ENCODE measurements around the gene CERS6. TPM values are rescaled to one million over a fixed set of nuclear protein-coding genes. Genes with fewer than 3 reads are reported as not detected.
A peak's percentile ranks its signal among the peaks of the same experiment; 100 is the strongest.

The CERS6 gene
- total RNA-seq, 2 donors from 2014 or later, result 11.2 to 18.5 TPM

GRCh38 chr2:168431301-168432024 is 24.6 kb upstream of the CERS6 start:
- DNase-seq (peak in 1 of 2 donors; percentile 9), ATAC-seq (replicated peaks in 1 of 2) (peak; percentile 36 to 42)
- Mint-ChIP-seq H3K27ac (no peak overlapping the region), H3K36me3 (ENCODE audit: insufficient read depth in 2 of 2) (peaks cover 0 to 4% of the 10 kb centered on the region in 2 donors), H3K4me1 (ENCODE audit: low read depth) (peaks cover 62% of the 10 kb centered on the region), H3K27me3 (ENCODE audit: low read depth) (peaks cover 9% of the 10 kb centered on the region), H3K9me3 (no peaks in the 10 kb centered on the region), H3K4me3 (peak overlapping the region; percentile 57 to 71)

GRCh38 chr2:168432100-168432499 is 24.0 kb upstream of the CERS6 start:
- Mint-ChIP-seq H3K36me3 (ENCODE audit: insufficient read depth in 2 of 2) (peaks cover 0 to 4% of the 10 kb centered on the region in 2 donors), H3K27ac (peak overlapping the region; percentile 64), H3K27me3 (ENCODE audit: low read depth) (peaks cover 9% of the 10 kb centered on the region), H3K9me3 (no peaks in the 10 kb centered on the region), H3K4me1 (ENCODE audit: low read depth) (peaks cover 60% of the 10 kb centered on the region), H3K4me3 (peak overlapping the region; percentile 57 to 71)
- ATAC-seq (replicated peaks in 1 of 2) (peak; percentile 42 to 43), DNase-seq (no peak)

- Mint-ChIP-seq H3K36me3 (ENCODE audit: insufficient read depth in 2 of 2) (peaks cover 0 to 4% of the 10 kb centered on the region in 2 donors), H3K4me1 (ENCODE audit: low read depth) (peaks cover 54% of the 10 kb centered on the region), H3K4me3 (peak overlapping the region; percentile 57 to 86), H3K27ac (peak overlapping the region; percentile 74), H3K27me3 (ENCODE audit: low read depth) (peaks cover 6% of the 10 kb centered on the region), H3K9me3 (no peaks in the 10 kb centered on the region)
- ATAC-seq (replicated peaks in 1 of 2), result peak; percentile 72 to 81
- peak; percentile 27 to 56 for DNase-seq
These were observed 23.4 kb upstream of the CERS6 start for GRCh38 chr2:168432565-168433186.

GRCh38 chr2:168433527-168433926 is 22.5 kb upstream of the CERS6 start:
- DNase-seq (no peak), ATAC-seq (replicated peaks in 1 of 2) (no peak)
- no peaks in the 10 kb centered on the region for H3K9me3 Mint-ChIP-seq
- H3K36me3 Mint-ChIP-seq (ENCODE audit: insufficient read depth in 2 of 2), result peaks cover 0 to 4% of the 10 kb centered on the region in 2 donors
- H3K4me3 Mint-ChIP-seq, result peak overlapping the region in 1 of 2 donors; percentile 2
- H3K27ac Mint-ChIP-seq, result peak overlapping the region; percentile 74
- H3K4me1 Mint-ChIP-seq (ENCODE audit: low read depth), result peaks cover 54% of the 10 kb centered on the region
- no peaks in the 10 kb centered on the region for H3K27me3 Mint-ChIP-seq (ENCODE audit: low read depth)

GRCh38 chr2:168434146-168434545 is 21.9 kb upstream of the CERS6 start:
- DNase-seq, result no peak
- Mint-ChIP-seq H3K27ac (no peak overlapping the region), H3K4me1 (ENCODE audit: low read depth) (peaks cover 58% of the 10 kb centered on the region), H3K36me3 (ENCODE audit: insufficient read depth in 2 of 2) (peaks cover 0 to 4% of the 10 kb centered on the region in 2 donors), H3K27me3 (ENCODE audit: low read depth) (no peaks in the 10 kb centered on the region), H3K9me3 (no peaks in the 10 kb centered on the region), H3K4me3 (no peak overlapping the region)
- ATAC-seq (replicated peaks in 1 of 2), result no peak

GRCh38 chr2:168436840-168437239 is 19.2 kb upstream of the CERS6 start:
- peaks cover 59% of the 10 kb centered on the region for H3K4me1 Mint-ChIP-seq (ENCODE audit: low read depth)

GRCh38 chr2:168438553-168438952 is 17.5 kb upstream of the CERS6 start:
- DNase-seq (no peak), ATAC-seq (replicated peaks in 1 of 2) (no peak)
- no peak overlapping the region for H3K27ac Mint-ChIP-seq
- peaks cover 42% of the 10 kb centered on the region for H3K4me1 Mint-ChIP-seq (ENCODE audit: low read depth)
- H3K36me3 Mint-ChIP-seq (ENCODE audit: insufficient read depth in 2 of 2), result no peaks in the 10 kb centered on the region
- H3K27me3 Mint-ChIP-seq (ENCODE audit: low read depth), result no peaks in the 10 kb centered on the region
- no peaks in the 10 kb centered on the region for H3K9me3 Mint-ChIP-seq
- H3K4me3 Mint-ChIP-seq, result no peak overlapping the region

More at GRCh38 chr2:168436840-168437239, 19.2 kb upstream of the CERS6 start:
- H3K9me3 Mint-ChIP-seq, result no peaks in the 10 kb centered on the region
- no peak for ATAC-seq (replicated peaks in 1 of 2)
- no peaks in the 10 kb centered on the region for H3K36me3 Mint-ChIP-seq (ENCODE audit: insufficient read depth in 2 of 2)
- no peaks in the 10 kb centered on the region for H3K27me3 Mint-ChIP-seq (ENCODE audit: low read depth)
- peak overlapping the region in 1 of 2 donors; percentile 23 for H3K4me3 Mint-ChIP-seq
- no peak for DNase-seq
- no peak overlapping the region for H3K27ac Mint-ChIP-seq

GRCh38 chr2:168439536-168439935 is 16.5 kb upstream of the CERS6 start:
- H3K4me3 Mint-ChIP-seq, result no peak overlapping the region
- peaks cover 1 to 3% of the 10 kb centered on the region in 2 donors for H3K9me3 Mint-ChIP-seq
- peaks cover 1 to 3% of the 10 kb centered on the region in 2 donors for H3K36me3 Mint-ChIP-seq (ENCODE audit: insufficient read depth in 2 of 2)
- H3K27ac Mint-ChIP-seq, result no peak overlapping the region
- DNase-seq, result no peak
- no peaks in the 10 kb centered on the region for H3K27me3 Mint-ChIP-seq (ENCODE audit: low read depth)
- no peak for ATAC-seq (replicated peaks in 1 of 2)
- H3K4me1 Mint-ChIP-seq (ENCODE audit: low read depth), result peaks cover 32% of the 10 kb centered on the region

GRCh38 chr2:168441214-168441872 is 14.7 kb upstream of the CERS6 start:
- Mint-ChIP-seq H3K4me1 (ENCODE audit: low read depth) (peaks cover 26% of the 10 kb centered on the region), H3K27ac (no peak overlapping the region), H3K27me3 (ENCODE audit: low read depth) (no peaks in the 10 kb centered on the region), H3K36me3 (ENCODE audit: insufficient read depth in 2 of 2) (peaks cover 7 to 12% of the 10 kb centered on the region in 2 donors), H3K9me3 (peaks cover 1 to 4% of the 10 kb centered on the region in 2 donors), H3K4me3 (no peak overlapping the region)
- ATAC-seq (replicated peaks in 1 of 2), result no peak
- DNase-seq, result no peak

GRCh38 chr2:168443818-168444217 is 12.3 kb upstream of the CERS6 start:
- Mint-ChIP-seq H3K36me3 (ENCODE audit: insufficient read depth in 2 of 2) (peaks cover 9 to 18% of the 10 kb centered on the region in 2 donors), H3K9me3 (peaks cover 1 to 4% of the 10 kb centered on the region in 2 donors), H3K4me3 (no peak overlapping the region), H3K27ac (no peak overlapping the region), H3K27me3 (ENCODE audit: low read depth) (no peaks in the 10 kb centered on the region), H3K4me1 (ENCODE audit: low read depth) (peaks cover 25% of the 10 kb centered on the region)
- DNase-seq, result no peak
- ATAC-seq (replicated peaks in 1 of 2), result no peak

GRCh38 chr2:168445960-168446359 is 10.1 kb upstream of the CERS6 start:
- Mint-ChIP-seq H3K27me3 (ENCODE audit: low read depth) (no peaks in the 10 kb centered on the region), H3K9me3 (peaks cover 1 to 4% of the 10 kb centered on the region in 2 donors), H3K4me3 (no peak overlapping the region), H3K36me3 (ENCODE audit: insufficient read depth in 2 of 2) (peaks cover 9 to 18% of the 10 kb centered on the region in 2 donors), H3K4me1 (ENCODE audit: low read depth) (peaks cover 24% of the 10 kb centered on the region), H3K27ac (no peak overlapping the region)
- ATAC-seq (replicated peaks in 1 of 2) (no peak), DNase-seq (no peak)

- DNase-seq (no peak), ATAC-seq (replicated peaks in 1 of 2) (no peak)
- no peaks in the 10 kb centered on the region for H3K27me3 Mint-ChIP-seq (ENCODE audit: low read depth)
- H3K36me3 Mint-ChIP-seq (ENCODE audit: insufficient read depth in 2 of 2), result peaks cover 9 to 15% of the 10 kb centered on the region in 2 donors
- no peak overlapping the region for H3K27ac Mint-ChIP-seq
- H3K9me3 Mint-ChIP-seq, result peaks cover 1 to 4% of the 10 kb centered on the region in 2 donors
- H3K4me3 Mint-ChIP-seq, result no peak overlapping the region
- peaks cover 27% of the 10 kb centered on the region for H3K4me1 Mint-ChIP-seq (ENCODE audit: low read depth)
These were observed 7.1 kb upstream of the CERS6 start for GRCh38 chr2:168448980-168449379.

- Mint-ChIP-seq H3K4me3 (no peak overlapping the region), H3K9me3 (peaks cover 0 to 2% of the 10 kb centered on the region in 2 donors)
These were observed 6.7 kb upstream of the CERS6 start for GRCh38 chr2:168449419-168449818.

More at GRCh38 chr2:168449419-168449818, 6.7 kb upstream of the CERS6 start:
- DNase-seq, result no peak
- peak in 1 of 2 donors; percentile 19 for ATAC-seq (replicated peaks in 1 of 2)
- peaks cover 27% of the 10 kb centered on the region for H3K4me1 Mint-ChIP-seq (ENCODE audit: low read depth)
- H3K27me3 Mint-ChIP-seq (ENCODE audit: low read depth), result no peaks in the 10 kb centered on the region
- no peak overlapping the region for H3K27ac Mint-ChIP-seq
- peaks cover 8 to 15% of the 10 kb centered on the region in 2 donors for H3K36me3 Mint-ChIP-seq (ENCODE audit: insufficient read depth in 2 of 2)
